ENCODE results near the gene RPUSD4.

DNA sequence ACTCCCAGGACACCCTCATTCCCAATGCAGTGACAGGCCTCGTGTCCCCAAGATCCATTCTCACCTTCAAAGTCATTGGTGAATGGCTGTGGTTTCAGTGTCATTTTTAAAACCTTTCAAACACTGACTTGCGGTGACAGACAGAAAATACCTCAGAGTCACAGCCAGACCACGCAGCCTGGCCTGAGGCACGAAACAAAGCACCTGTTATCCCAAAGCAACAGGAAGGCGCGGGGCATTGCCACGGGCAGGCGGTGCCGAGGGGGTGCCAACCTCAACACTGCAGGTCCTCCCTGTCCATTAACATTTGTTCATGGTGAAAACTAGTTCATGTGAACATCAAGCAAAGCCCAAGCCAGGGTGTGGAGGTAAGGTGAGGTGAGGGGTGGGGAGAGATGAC lies 38.2 kb downstream of the RPUSD4 start:
- TF ChIP-seq CTCF (IDR thresholded peaks at IDR 0.05) (no peak), POLR2A (IDR thresholded peaks at IDR 0.05) (no peak)

All from vagina (tissue), 2 donors.